Measurements from ENCODE around the gene TBX20.
"Not testable (repeated sequence)": the region's sequence is repeated elsewhere in the genome, so short reads cannot be mapped to it uniquely, and the experiment has no call there.

TBX20 gene

GRCh38 chr7:35255443-35256255 lies 1.7 kb upstream of the TBX20 start:
- DNase-seq: no peak

- DNase-seq: no peak
Observed at GRCh38 chr7:35254496-35255442, 869 bp upstream of the TBX20 start.

DNA sequence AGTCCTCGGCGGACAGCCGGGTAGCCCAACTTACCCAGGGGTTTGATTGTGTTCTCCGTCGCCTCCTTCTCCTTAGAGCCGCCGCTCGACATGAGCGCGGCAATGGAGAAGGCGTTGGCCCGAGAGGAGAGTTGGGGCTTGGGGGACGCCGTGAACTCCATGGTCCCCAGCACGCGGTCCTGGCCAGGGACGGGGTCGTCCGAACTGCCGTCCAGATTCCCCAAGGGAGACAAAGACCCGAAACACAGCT lies 515 bp downstream of the TBX20 start:
- DNase-seq: no peak

DNA sequence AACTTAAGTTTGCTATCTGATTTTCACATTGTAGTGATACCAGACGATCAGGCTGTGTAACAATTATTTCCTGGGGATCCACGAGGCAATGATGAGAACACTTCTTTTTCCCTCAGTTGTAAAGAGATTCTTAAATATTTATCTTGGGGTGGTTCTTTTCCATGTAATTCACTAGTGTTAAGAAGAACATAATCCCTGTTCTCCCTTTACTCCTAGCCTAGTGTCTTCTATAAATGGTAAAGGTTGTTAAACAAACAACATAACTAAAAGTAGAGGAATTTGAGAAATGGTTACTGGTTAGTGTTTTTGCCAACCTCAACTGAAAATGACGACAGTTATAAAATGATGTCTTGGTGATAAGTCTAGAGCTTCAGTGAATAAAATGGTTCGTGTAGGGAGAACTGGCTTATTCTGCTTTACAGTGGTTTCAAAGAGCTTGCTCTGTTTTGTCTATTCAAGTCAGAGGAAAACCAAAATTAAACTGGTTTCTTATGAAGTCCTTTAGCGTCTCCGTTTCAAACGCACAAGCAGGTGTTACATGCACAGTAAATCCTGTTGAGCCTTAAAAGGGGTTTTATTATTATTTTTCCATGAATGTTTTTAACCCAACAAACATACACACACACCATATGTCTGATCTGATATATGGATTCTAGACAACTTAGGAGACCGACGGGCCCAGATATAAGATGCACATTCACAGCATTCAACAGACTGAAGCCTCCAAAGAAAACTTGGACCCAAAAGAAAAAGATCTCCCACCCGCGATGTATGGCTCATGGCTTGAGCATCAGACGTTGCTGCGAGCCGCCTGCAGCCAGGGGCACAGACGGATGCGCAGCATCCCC lies 1.1 kb downstream of the TBX20 start:
- DNase-seq: no peak

DNA sequence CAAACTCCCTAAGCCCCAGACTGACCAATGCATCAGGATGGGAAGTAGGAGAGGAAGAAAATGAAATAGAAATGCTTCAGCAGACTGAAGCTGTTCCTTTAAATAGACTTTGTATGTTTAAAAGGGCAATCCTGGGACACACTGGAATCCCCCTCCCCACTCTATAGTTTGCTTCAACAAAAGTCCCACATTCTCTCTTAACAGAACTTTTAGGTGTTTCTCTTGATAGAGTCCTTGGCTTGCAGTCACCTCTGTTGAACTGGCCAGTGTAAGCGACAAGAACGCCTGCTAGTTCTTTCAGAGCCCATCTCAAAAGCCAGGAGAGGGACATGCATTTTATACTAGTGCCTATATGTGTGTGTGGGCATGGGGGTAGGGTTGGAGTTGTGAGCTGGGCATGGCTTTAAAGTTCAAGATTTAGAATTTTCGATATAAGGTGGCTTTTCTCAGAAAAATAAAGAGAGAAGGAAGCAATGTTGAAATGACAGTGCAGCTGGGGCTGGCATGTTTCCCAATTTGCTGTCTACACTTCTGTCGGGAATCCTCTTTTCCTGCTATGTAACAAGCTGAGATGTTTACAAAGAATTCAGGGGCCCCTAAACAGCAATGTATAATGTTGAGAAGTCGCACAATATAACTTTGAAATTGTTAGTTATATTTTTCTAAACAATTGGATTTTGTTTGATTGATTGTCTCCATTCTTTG lies 2.1 kb downstream of the TBX20 start:
- no peak for DNase-seq

DNA sequence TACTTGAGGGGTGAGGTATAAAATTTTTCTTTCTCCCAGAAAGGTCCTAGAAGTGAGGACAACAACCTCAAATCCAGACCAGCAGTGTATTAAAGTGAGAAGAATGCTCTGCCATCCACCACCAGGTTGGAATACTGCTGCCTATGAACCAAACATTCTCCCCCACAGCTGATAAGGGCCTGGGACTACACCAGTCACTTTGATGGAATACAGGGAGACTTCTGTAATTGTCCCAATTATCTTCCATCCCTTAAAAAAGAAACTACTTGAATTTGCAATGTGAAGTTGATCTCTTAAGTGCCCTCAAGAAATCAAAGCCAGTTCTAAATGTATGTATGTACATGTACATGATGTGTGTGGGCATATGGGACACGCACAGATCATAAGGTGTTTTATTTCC lies 3.0 kb downstream of the TBX20 start:
- no peak for DNase-seq

DNA sequence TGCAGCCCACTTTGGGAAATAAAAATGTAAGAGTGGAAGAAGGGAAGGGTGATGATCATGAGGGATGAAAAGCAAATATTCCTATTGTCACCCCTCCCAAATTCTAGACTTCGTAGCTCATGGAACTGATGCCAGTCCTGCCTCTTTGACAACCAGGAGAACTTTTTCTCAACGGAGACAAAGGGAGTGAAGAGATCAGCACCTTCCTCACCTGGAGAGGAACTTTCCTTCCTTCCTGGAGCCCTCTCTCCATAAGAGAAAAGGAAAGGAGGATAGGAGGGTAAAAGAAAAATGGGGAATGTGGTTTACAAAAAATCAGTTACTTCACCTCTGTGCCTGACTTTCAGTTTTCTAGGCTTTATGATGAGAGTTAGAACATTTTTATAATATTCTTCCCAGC lies 3.4 kb downstream of the TBX20 start:
- no peak for DNase-seq

- no peak for DNase-seq
Observed at GRCh38 chr7:35249537-35249907, 4.4 kb downstream of the TBX20 start.

GRCh38 chr7:35248576-35249536 lies 5.0 kb downstream of the TBX20 start:
- no peak for DNase-seq

- no peak for DNase-seq
Observed at GRCh38 chr7:35246819-35247218, 7.1 kb downstream of the TBX20 start.

- DNase-seq: no peak
Observed at GRCh38 chr7:35241884-35242283, 12.0 kb downstream of the TBX20 start.

DNA sequence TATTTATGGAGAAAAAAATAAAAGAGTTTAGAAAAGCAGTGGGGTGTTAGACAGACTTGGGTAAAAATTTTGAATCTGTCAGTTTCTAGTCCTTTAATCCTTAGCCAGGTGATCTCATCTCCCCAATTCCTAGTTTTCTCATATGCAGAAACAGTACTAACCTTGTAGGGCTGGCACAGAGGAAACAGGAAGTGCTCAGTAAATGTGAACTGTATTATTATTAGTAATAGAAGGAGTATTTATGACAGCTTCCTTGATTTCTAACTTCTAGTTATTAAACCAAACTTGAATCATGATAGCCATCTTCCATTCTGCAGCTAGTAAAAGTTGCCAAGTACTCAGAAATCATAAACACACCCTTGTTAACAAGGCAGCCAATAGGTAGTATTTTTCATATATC lies 12.5 kb downstream of the TBX20 start:
- no peak for DNase-seq

- DNase-seq: not testable (repeated sequence)
Observed at GRCh38 chr7:35241008-35241407, 12.9 kb downstream of the TBX20 start.

GRCh38 chr7:35238456-35238855 lies 15.4 kb downstream of the TBX20 start:
- not testable (repeated sequence) for DNase-seq

DNA sequence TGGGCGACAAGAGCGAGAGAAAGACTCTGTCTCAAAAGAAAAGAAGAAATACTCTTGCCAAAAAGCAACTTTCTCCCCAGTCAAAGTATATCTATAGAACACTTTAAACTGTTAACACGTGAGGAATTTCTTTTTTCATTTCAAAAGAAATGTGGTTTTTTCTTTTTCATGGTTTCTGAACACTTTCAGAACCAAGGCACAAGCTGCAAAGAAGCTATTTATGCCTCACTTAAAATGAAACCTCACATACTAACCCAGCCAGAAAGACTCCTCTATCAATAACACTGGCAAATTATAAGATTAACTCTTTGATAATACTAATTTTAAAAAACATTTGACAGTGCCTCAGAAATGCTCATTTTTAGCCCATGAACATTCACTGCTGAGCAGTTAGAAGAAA lies 20.9 kb downstream of the TBX20 start:
- no peak for DNase-seq

- not testable (repeated sequence) for DNase-seq
Observed at GRCh38 chr7:35231221-35231620, 22.7 kb downstream of the TBX20 start.

- not testable (repeated sequence) for DNase-seq
Observed at GRCh38 chr7:35229116-35229780, 24.7 kb downstream of the TBX20 start.

DNA sequence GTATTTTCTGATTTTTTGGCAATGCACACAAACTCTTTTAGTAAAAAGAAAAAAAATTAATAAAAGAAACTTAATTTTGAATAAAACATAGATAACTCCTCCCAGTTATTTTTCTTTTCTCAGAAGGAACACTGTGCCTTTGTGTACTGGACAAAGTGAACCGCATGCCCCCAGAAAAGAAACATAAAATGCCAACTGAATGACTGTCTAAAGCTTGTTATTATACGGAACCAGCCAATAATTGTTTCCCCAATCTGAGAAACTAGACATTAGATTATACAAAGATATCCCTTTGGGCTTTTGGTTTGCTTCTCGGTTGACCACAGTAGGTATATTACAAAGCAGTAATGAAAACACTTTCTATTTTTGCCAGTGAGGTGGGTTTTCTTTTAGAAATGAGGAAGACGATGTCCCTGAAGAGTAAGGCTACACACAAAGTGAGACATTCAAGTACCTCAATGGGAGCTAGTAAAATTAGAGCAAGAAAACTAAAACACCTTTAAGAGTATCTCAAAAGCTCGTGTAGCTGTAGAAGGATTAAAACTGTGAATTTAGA lies 25.3 kb downstream of the TBX20 start:
- DNase-seq: not testable (repeated sequence)

DNA sequence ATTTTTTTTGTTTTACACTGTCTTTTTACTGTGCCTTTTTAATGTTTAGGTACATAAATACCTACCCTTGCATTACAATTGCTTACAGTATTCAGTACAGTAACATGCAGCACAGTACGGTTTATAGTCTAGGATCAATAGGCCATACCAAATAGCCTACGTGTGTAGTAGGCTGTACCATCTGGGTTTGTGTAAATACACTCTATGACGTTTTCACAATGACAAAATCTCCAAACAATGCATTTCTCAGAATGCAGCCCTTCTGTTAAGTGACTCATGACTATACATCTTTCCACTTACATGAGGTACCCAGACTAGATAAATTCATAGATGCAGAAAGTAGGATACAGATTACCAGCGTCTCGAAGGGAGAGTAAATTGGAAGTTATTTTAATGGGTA lies 26.5 kb downstream of the TBX20 start:
- DNase-seq: not testable (repeated sequence)

- not testable (repeated sequence) for DNase-seq
Observed at GRCh38 chr7:35222445-35222844, 31.5 kb downstream of the TBX20 start.

Data from CD4-positive, alpha-beta T cell treated with Interleukin-12 subunit alpha and Interleukin-12 subunit beta, for 1 hour (primary cell).